Panc1 (cell line): ENCODE results near the gene BRD9. TPM values are rescaled to one million over a fixed set of nuclear protein-coding genes. Genes with fewer than 3 reads are reported as not detected.
A peak's percentile ranks its signal among the peaks of the same experiment; 100 is the strongest.

Source experiments
- ATAC-seq: fragments of 200-7000 bp; cut with Tn5 transposase; 2 replicates; pipeline ENCODE4 v1.9.1; 2020; ENCODE audit warnings: mild to moderate bottlenecking, moderate library complexity
- BruUV-seq: library from RNA; stranded (reverse); fragments of 400-500 nt; replicated peaks from 2 replicates; lab custom pipeline; 2021; lab: Mats Ljungman, UMichigan
- CTCF ChIA-PET: fragments of 300-600 bp; sonication (Branson Sonifier 250); formaldehyde crosslinking; loops from one replicate; lab custom pipeline; 2022; ENCODE audit warnings: antibody characterized with exemption; lab: Charles Lee
- POLR2A ChIA-PET: fragments of 300-600 bp; sonication (Branson Sonifier 250); formaldehyde crosslinking; loops from one replicate; lab custom pipeline; 2022; ENCODE audit warnings: antibody characterized with exemption; lab: Charles Lee
- DNase-seq: peaks from one replicate; pipeline ENCODE4 v3.0.0-alpha.2; 2010; ENCODE audit warnings: low read depth, low spot score
- H3K27ac ChIP-seq: 2 replicates; pipeline ENCODE4 v1.5.1; 2011; ENCODE audit warnings: mild to moderate bottlenecking, low read length, inconsistent platforms
- H3K27me3 ChIP-seq: fragments of 200-500 bp; sonication (Bioruptor generic); 2 replicates; pipeline ENCODE4 v1.6.0; 2014; ENCODE audit warnings: low read length, inconsistent platforms; ENCODE audit not compliant: control insufficient read depth, insufficient read depth
- H3K36me3 ChIP-seq: fragments of 200-500 bp; sonication (Bioruptor generic); 2 replicates; pipeline ENCODE4 v1.5.1; 2014; ENCODE audit warnings: inconsistent platforms, mild to moderate bottlenecking, low read length, moderate library complexity; ENCODE audit not compliant: control insufficient read depth, insufficient read depth
- H3K4me1 ChIP-seq: 2 replicates; pipeline ENCODE4 v1.5.1; 2011; ENCODE audit warnings: inconsistent platforms, mild to moderate bottlenecking, low read length, moderate library complexity; ENCODE audit not compliant: control insufficient read depth, insufficient read depth
- H3K4me3 ChIP-seq, 2 experiments: 2 replicates each; pipeline ENCODE4 v1.5.1; 2011 to 2012; ENCODE audit warnings: low read depth in 2 of 2, low read length in 2 of 2, mild to moderate bottlenecking in 2 of 2, inconsistent platforms in 1 of 2, moderate library complexity in 1 of 2
- H3K9me3 ChIP-seq: fragments of 200-500 bp; sonication (Bioruptor generic); 2 replicates; pipeline ENCODE4 v1.5.1; 2014; ENCODE audit warnings: low read depth, mild to moderate bottlenecking, inconsistent platforms, low read length, moderate library complexity; ENCODE audit not compliant: control insufficient read depth, insufficient read depth
- CTCF ChIP-seq: fragments of 450-650 bp; IDR thresholded peaks from 2 replicates; pipeline ENCODE4 v1.5.1; 2017; ENCODE audit warnings: mild to moderate bottlenecking
- POLR2AphosphoS5 ChIP-seq: IDR thresholded peaks from 2 replicates; pipeline ENCODE4 v1.6.1; 2012; ENCODE audit warnings: mild to moderate bottlenecking, low read depth, low read length, moderate library complexity
- REST ChIP-seq, 2 experiments: IDR thresholded peaks; 2 replicates each; pipeline ENCODE4 v1.6.1; 2011 to 2012; ENCODE audit warnings: low read depth in 2 of 2, control low read depth in 1 of 2, low read length in 1 of 2, mild to moderate bottlenecking in 1 of 2, moderate library complexity in 1 of 2; ENCODE audit not compliant: insufficient read depth in 1 of 2
- SIN3A ChIP-seq: IDR thresholded peaks from 2 replicates; pipeline ENCODE4 v1.6.1; 2012; ENCODE audit warnings: low read depth, mild to moderate bottlenecking, low read length, moderate library complexity, borderline replicate concordance; ENCODE audit not compliant: insufficient read depth
- TCF7L2 ChIP-seq: IDR thresholded peaks from 2 replicates; pipeline ENCODE4 v1.6.1; 2011; ENCODE audit warnings: mild to moderate bottlenecking, low read depth, low read length, inconsistent platforms
- in situ Hi-C: cut with HindIII; loops from 2 replicates; pipeline ENCODE4 v1.10.0; 2016; ENCODE audit warnings: low sequenced_read_pairs, low pct_unique_long_range_greater_than_20kb
- intact Hi-C: fragments of 100-400 bp; cut with micrococcal nuclease; formaldehyde crosslinking; loops from one replicate; pipeline ENCODE4 v1.10.0; 2022; ENCODE audit not compliant: unreplicated experiment
- total RNA-seq: library from RNA; stranded (reverse); gene quantifications from one replicate; pipeline ENCODE4 v1.2.1, GENCODE V29; 2021; ENCODE audit not compliant: unreplicated experiment

The BRD9 gene
- total RNA-seq, 1 experiment from 2014 or later: 64.3 TPM

DNA sequence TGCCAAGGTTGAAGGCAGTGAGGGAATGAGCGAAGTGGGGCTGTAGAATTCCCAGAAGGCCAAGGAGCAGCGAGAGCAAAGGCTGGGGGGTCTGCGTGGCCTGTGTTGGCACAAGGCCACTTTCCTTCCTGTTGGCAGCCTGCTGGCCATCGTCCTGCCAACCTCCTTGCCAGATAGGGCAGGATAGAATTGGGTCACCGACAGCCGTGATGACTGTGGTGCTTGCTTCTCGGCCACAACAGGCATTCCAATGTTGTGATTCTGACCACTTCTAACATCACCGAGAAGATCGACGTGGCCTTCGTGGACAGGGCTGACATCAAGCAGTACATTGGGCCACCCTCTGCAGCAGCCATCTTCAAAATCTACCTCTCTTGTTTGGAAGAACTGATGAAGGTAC is 19.0 kb upstream of the BRD9 start:
- peak; percentile 15; the same call in 1 of the 2 replicates for ATAC-seq
- DNase-seq: peak; percentile 70
- no peak overlapping the region for H3K4me3 ChIP-seq
- no peak for TF ChIP-seq SIN3A
- no peak for TF ChIP-seq TCF7L2
- no peak for TF ChIP-seq CTCF
- TF ChIP-seq REST (IDR thresholded peaks at IDR 0.05; ENCODE audit: insufficient read depth in 1 of 2, low read depth in 2 of 2, low read length in 1 of 2): no peak
- no peak for TF ChIP-seq POLR2AphosphoS5
- ChIA-PET POLR2A (interaction anchor here (0.6 kb wide), 1 partner anchor 84 kb away, joined by 5 read pairs; no protein-coding TSS in a partner anchor), CTCF (no interaction called here)
- peaks cover 12% of the 10 kb centered on the region for H3K4me1 ChIP-seq
- H3K9me3 ChIP-seq: no peaks in the 10 kb centered on the region
- no TSS peak for BruUV-seq
- in situ Hi-C loops (no loop called here), intact Hi-C loops (no loop called here)
- H3K36me3 ChIP-seq: peaks cover 7% of the 10 kb centered on the region
- no peaks in the 10 kb centered on the region for H3K27me3 ChIP-seq
- H3K27ac ChIP-seq: peak overlapping the region; percentile 42

GRCh38 chr5:910769-911160 is 18.2 kb upstream of the BRD9 start:
- DNase-seq: no peak
- Histone ChIP-seq H3K36me3 (peaks cover 13% of the 10 kb centered on the region), H3K27ac (no peak overlapping the region), H3K9me3 (no peaks in the 10 kb centered on the region), H3K27me3 (no peaks in the 10 kb centered on the region), H3K4me3 (no peak overlapping the region), H3K4me1 (peaks cover 12% of the 10 kb centered on the region)
- no peak for ATAC-seq
- ChIA-PET CTCF (no interaction called here), POLR2A (interaction anchor here (0.6 kb wide), 1 partner anchor 85 kb away, joined by 5 read pairs; no protein-coding TSS in a partner anchor)
- BruUV-seq: no TSS peak
- in situ Hi-C loops (no loop called here), intact Hi-C loops (no loop called here)
- TF ChIP-seq REST (IDR thresholded peaks at IDR 0.05; ENCODE audit: insufficient read depth in 1 of 2, low read depth in 2 of 2, low read length in 1 of 2) (no peak), POLR2AphosphoS5 (no peak), SIN3A (no peak), CTCF (no peak), TCF7L2 (no peak)
